PC-3 (cell line): ENCODE results near the gene FSTL4. TPM values are rescaled to one million over a fixed set of nuclear protein-coding genes. Genes with fewer than 3 reads are reported as not detected.

ENCODE experiments used
- ATAC-seq: fragments of 200-7000 bp; cut with Tn5 transposase; 2 replicates; pipeline ENCODE4 v1.9.1; 2020; ENCODE audit warnings: mild to moderate bottlenecking, moderate library complexity
- BruUV-seq: library from RNA; stranded (reverse); fragments of 400-500 nt; replicated peaks from 2 replicates; lab custom pipeline; 2021; lab: Mats Ljungman, UMichigan
- CTCF ChIA-PET: fragments of 300-600 bp; sonication (Branson Sonifier 250); formaldehyde crosslinking; loops from one replicate; lab custom pipeline; 2022; ENCODE audit warnings: antibody characterized with exemption; lab: Charles Lee
- POLR2A ChIA-PET: fragments of 300-600 bp; sonication (Branson Sonifier 250); formaldehyde crosslinking; loops from one replicate; lab custom pipeline; 2022; ENCODE audit warnings: antibody characterized with exemption; ENCODE audit not compliant: unreplicated experiment; lab: Charles Lee
- DNase-seq: peaks from one replicate; pipeline ENCODE4 v3.0.0-alpha.2; 2015
- H2AFZ ChIP-seq: fragments of 300-600 bp; sonication (generic); 2 replicates; pipeline ENCODE4 v1.6.0; 2016; ENCODE audit warnings: antibody characterized with exemption, low read length
- H3F3A ChIP-seq: fragments of 300-600 bp; sonication (generic); one replicate; pipeline ENCODE4 v1.6.0; 2017; ENCODE audit warnings: antibody characterized with exemption, low read length, control low read depth, mild to moderate bottlenecking; ENCODE audit not compliant: unreplicated experiment
- H3K27ac ChIP-seq: fragments of 300-600 bp; sonication (generic); 2 replicates; pipeline ENCODE4 v1.5.1; 2016; ENCODE audit warnings: mild to moderate bottlenecking, low read length
- H3K27me3 ChIP-seq: fragments of 300-600 bp; sonication (generic); 2 replicates; pipeline ENCODE4 v1.6.1; 2016; ENCODE audit warnings: low read length, mixed read lengths
- H3K36me3 ChIP-seq: fragments of 300-600 bp; sonication (generic); 2 replicates; pipeline ENCODE4 v1.6.1; 2016; ENCODE audit warnings: low read depth, mixed run types, low read length, mixed read lengths
- H3K4me1 ChIP-seq: fragments of 300-600 bp; sonication (generic); 2 replicates; pipeline ENCODE4 v1.5.1; 2016; ENCODE audit warnings: low read length; ENCODE audit not compliant: insufficient read depth
- H3K4me2 ChIP-seq: fragments of 300-600 bp; sonication (generic); 2 replicates; pipeline ENCODE4 v1.6.0; 2016; ENCODE audit warnings: low read length
- H3K4me3 ChIP-seq: fragments of 300-600 bp; sonication (generic); 2 replicates; pipeline ENCODE4 v1.5.1; 2016; ENCODE audit warnings: mild to moderate bottlenecking, low read length, mixed read lengths
- H3K79me2 ChIP-seq: fragments of 300-600 bp; sonication (generic); 2 replicates; pipeline ENCODE4 v1.6.1; 2017; ENCODE audit warnings: low read length, mixed read lengths
- H3K9ac ChIP-seq: fragments of 300-600 bp; sonication (generic); 2 replicates; pipeline ENCODE4 v1.6.0; 2016; ENCODE audit warnings: mild to moderate bottlenecking, low read length
- H3K9me2 ChIP-seq: fragments of 300-600 bp; sonication (generic); replicated peaks from 2 replicates; pipeline ENCODE4 v1.6.1; 2016; ENCODE audit warnings: mixed run types, low read length, mixed read lengths
- H3K9me3 ChIP-seq: fragments of 300-600 bp; sonication (generic); 2 replicates; pipeline ENCODE4 v1.6.1; 2016; ENCODE audit warnings: low read length, mixed read lengths
- H4K20me1 ChIP-seq: fragments of 300-600 bp; sonication (generic); 2 replicates; pipeline ENCODE4 v1.6.1; 2016; ENCODE audit warnings: low read length, mixed read lengths
- CTCF ChIP-seq: fragments of 300-600 bp; sonication (generic); conservative IDR thresholded peaks from 2 replicates; pipeline ENCODE4 v1.5.1; 2017; ENCODE audit warnings: antibody characterized with exemption, low read depth, mild to moderate bottlenecking, low read length
- EZH2 ChIP-seq: fragments of 300-600 bp; sonication (generic); IDR thresholded peaks from one replicate; pipeline ENCODE4 v1.6.1; 2017; ENCODE audit warnings: antibody characterized with exemption, mild to moderate bottlenecking, low read length; ENCODE audit not compliant: unreplicated experiment
- EZH2phosphoT487 ChIP-seq: fragments of 300-600 bp; sonication (generic); IDR thresholded peaks from 2 replicates; pipeline ENCODE4 v1.6.1; 2018; ENCODE audit warnings: mild to moderate bottlenecking, antibody characterized with exemption, low read length, borderline replicate concordance
- intact Hi-C: fragments of 100-400 bp; cut with micrococcal nuclease; formaldehyde crosslinking; loops from 2 replicates; pipeline ENCODE4 v1.9.0; 2023
- total RNA-seq: library from RNA; depleted of rRNA; stranded (reverse); fragments of >200 nt; gene quantifications from 2 replicates; pipeline ENCODE4 v1.2.3, GENCODE V29; 2014

The FSTL4 gene
- total RNA-seq, 1 experiment from 2014 or later = 4.2 TPM

GRCh38 chr5:133269691-133270090, 342.6 kb downstream of the FSTL4 start:
- H3K4me2 ChIP-seq = no peak overlapping the region
- H3K79me2 ChIP-seq = no peaks in the 10 kb centered on the region
- ChIA-PET POLR2A (no interaction called here), CTCF (no interaction called here)
- ATAC-seq = no peak
- no peak overlapping the region for H3K4me3 ChIP-seq
- no peak overlapping the region for H2AFZ ChIP-seq
- H3K27me3 ChIP-seq = no peaks in the 10 kb centered on the region
- intact Hi-C loops = no loop called here
- DNase-seq = no peak
- no peaks in the 10 kb centered on the region for H3K9me2 ChIP-seq
- H3K27ac ChIP-seq = no peak overlapping the region
- no peaks in the 10 kb centered on the region for H3K9me3 ChIP-seq
- no peaks in the 10 kb centered on the region for H4K20me1 ChIP-seq
- TF ChIP-seq EZH2 = no peak
- TF ChIP-seq CTCF = no peak
- no peak for TF ChIP-seq EZH2phosphoT487
- no peaks in the 10 kb centered on the region for H3F3A ChIP-seq
- H3K4me1 ChIP-seq = no peaks in the 10 kb centered on the region
- H3K9ac ChIP-seq = no peak overlapping the region
- no TSS peak for BruUV-seq
- no peaks in the 10 kb centered on the region for H3K36me3 ChIP-seq

GRCh38 chr5:133267601-133268000, 344.7 kb downstream of the FSTL4 start:
- DNase-seq (no peak), ATAC-seq (no peak)
- H3K4me1 ChIP-seq = peaks cover under 1% of the 10 kb centered on the region; the same call in 1 of the 2 replicates
- no peaks in the 10 kb centered on the region for H3K27me3 ChIP-seq
- H3K9ac ChIP-seq = no peak overlapping the region
- H3K27ac ChIP-seq = no peak overlapping the region
- intact Hi-C loops = no loop called here
- H2AFZ ChIP-seq = no peak overlapping the region
- H3K4me2 ChIP-seq = no peak overlapping the region
- no peak overlapping the region for H3K4me3 ChIP-seq
- CTCF ChIA-PET = no interaction called here
- H3K9me3 ChIP-seq = no peaks in the 10 kb centered on the region
- H3K9me2 ChIP-seq = no peaks in the 10 kb centered on the region
- no peaks in the 10 kb centered on the region for H4K20me1 ChIP-seq
- POLR2A ChIA-PET = no interaction called here
- no peaks in the 10 kb centered on the region for H3K36me3 ChIP-seq
- no TSS peak for BruUV-seq
- H3F3A ChIP-seq = no peaks in the 10 kb centered on the region
- TF ChIP-seq EZH2 (no peak), CTCF (no peak), EZH2phosphoT487 (no peak)
- no peaks in the 10 kb centered on the region for H3K79me2 ChIP-seq

- no peak for DNase-seq
- POLR2A ChIA-PET = no interaction called here
- Histone ChIP-seq H3K4me3 (no peak overlapping the region), H3K4me2 (no peak overlapping the region), H3K9ac (no peak overlapping the region), H3K27me3 (no peaks in the 10 kb centered on the region), H3F3A (no peaks in the 10 kb centered on the region), H3K36me3 (no peaks in the 10 kb centered on the region), H3K27ac (no peak overlapping the region), H2AFZ (no peak overlapping the region), H3K9me3 (no peaks in the 10 kb centered on the region), H3K9me2 (no peaks in the 10 kb centered on the region), H3K4me1 (peaks cover 4% of the 10 kb centered on the region; the same call in 1 of the 2 replicates), H4K20me1 (no peaks in the 10 kb centered on the region), H3K79me2 (no peaks in the 10 kb centered on the region)
- CTCF ChIA-PET = no interaction called here
- no TSS peak for BruUV-seq
- intact Hi-C loops = no loop called here
- no peak for TF ChIP-seq EZH2
- TF ChIP-seq CTCF = no peak
- TF ChIP-seq EZH2phosphoT487 = no peak
- ATAC-seq = no peak
Measured at GRCh38 chr5:133266966-133267365, 345.4 kb downstream of the FSTL4 start.
